ENCODE data around the gene SETD4.

Gene SETD4

GRCh38 chr21:36063375-36064084 is 3.2 kb upstream of the SETD4 start:
- H3K27ac ChIP-seq: no peak overlapping the region
- intact Hi-C loops (cut with DNase I; ENCODE audit: low total_unique reads): loop anchor here (10.0 kb wide), 1 partner anchor 261 kb away; the partner anchor contains the start of gene MORC3

DNA sequence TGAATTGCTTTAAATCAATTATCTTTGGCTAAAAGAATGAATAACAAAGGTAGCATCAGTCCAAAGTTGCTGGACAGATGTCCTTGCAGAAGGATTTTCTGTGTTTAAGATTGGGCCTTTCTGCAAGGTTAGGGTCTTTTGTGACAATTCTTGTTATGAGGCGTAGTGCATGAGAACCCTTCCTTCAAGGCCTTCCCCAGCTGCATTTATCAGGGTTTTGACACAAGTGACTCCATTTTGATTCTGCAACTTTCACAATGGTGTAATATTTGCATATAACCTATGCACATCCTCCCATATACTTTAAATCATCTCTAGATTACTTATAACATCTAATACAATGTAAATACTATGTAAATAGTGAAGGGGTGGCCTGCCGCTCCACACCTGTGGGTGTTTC is 1.1 kb upstream of the SETD4 start:
- Histone ChIP-seq H3K36me3 (peaks cover 5 to 18% (median 8%) of the 10 kb centered on the region in 3 donors), H3K27me3 (no peaks in the 10 kb centered on the region), H3K4me3 (no peak overlapping the region), H3K27ac (no peak overlapping the region), H3K9me3 (no peaks in the 10 kb centered on the region), H3K4me1 (peaks cover 0 to 16% (median 10%) of the 10 kb centered on the region in 4 donors)
- DNase-seq: no peak
- TF ChIP-seq CTCF (IDR thresholded peaks at IDR 0.05): no peak
- intact Hi-C loops (cut with DNase I; ENCODE audit: low total_unique reads): loop anchor here (10.0 kb wide), 1 partner anchor 263 kb away; the partner anchor contains the start of gene MORC3

More at GRCh38 chr21:36063375-36064084, 3.2 kb upstream of the SETD4 start:
- Histone ChIP-seq H3K4me3 (no peak overlapping the region), H3K9me3 (no peaks in the 10 kb centered on the region), H3K4me1 (peaks cover 0 to 12% (median 10%) of the 10 kb centered on the region in 4 donors), H3K36me3 (peaks cover 0 to under 1% (median 0%) of the 10 kb centered on the region in 3 donors), H3K27me3 (no peaks in the 10 kb centered on the region)
- DNase-seq: no peak
- no peak for TF ChIP-seq CTCF (IDR thresholded peaks at IDR 0.05)

DNA sequence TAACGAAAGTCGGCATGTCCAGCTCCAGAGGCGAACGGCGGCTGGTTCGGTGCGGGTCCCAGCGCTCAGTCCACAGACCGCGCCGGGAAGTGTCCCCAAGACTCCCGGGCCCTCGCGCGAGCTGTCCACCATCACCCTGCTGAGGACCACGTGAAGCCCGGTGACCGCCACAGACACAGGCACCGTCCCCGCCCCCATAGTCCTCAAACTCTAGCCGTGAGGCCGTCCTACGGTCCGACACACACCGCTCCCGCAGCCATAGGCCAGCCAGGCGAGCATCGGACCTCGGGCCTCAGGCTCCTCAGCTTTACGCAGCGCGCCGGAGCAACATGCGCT is 535 bp downstream of the SETD4 start:
- Histone ChIP-seq H3K36me3 (peaks cover 21 to 35% (median 25%) of the 10 kb centered on the region in 3 donors), H3K4me3 (peak overlapping the region; percentile 74 to 83), H3K9me3 (no peaks in the 10 kb centered on the region), H3K27ac (peak overlapping the region; percentile 94), H3K27me3 (no peaks in the 10 kb centered on the region), H3K4me1 (peaks cover 0 to 16% (median 10%) of the 10 kb centered on the region in 4 donors)
- intact Hi-C loops (cut with DNase I; ENCODE audit: low total_unique reads): loop anchor here (10.0 kb wide), 2 partner anchors 55 to 265 kb away; partner anchors contain the start of gene MORC3
- DNase-seq: peak in 1 of 2 donors; percentile 38
- TF ChIP-seq CTCF (IDR thresholded peaks at IDR 0.05): no peak

GRCh38 chr21:36055551-36055950 is 4.8 kb downstream of the SETD4 start:
- TF ChIP-seq CTCF (IDR thresholded peaks at IDR 0.05): no peak
- peaks cover 0 to 16% (median 8%) of the 10 kb centered on the region in 4 donors for H3K4me1 ChIP-seq

DNA sequence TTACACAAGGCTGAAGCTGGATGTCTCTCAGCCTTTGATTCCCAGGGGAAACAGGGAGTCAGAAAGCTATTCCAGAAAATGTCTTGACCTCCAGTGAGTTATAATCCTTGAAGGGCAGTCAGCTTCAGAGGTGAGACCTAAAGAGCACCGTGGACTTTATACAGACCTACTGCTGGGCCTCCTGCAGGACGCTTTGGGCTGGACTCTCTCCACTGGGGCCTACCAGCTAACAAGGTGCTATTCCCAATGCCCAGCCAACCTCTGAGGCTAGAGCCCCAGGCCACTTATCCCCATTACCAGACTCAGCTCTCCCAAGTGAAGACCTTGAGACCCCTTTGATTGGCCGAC is 6.6 kb downstream of the SETD4 start:
- intact Hi-C loops (cut with DNase I; ENCODE audit: low total_unique reads): loop anchor here (10.0 kb wide), 1 partner anchor 61 kb away; no protein-coding TSS in a partner anchor
- TF ChIP-seq CTCF (IDR thresholded peaks at IDR 0.05): no peak
- H3K27me3 ChIP-seq: no peaks in the 10 kb centered on the region
- no peak overlapping the region for H3K4me3 ChIP-seq
- no peak overlapping the region for H3K27ac ChIP-seq
- peaks cover 66 to 90% (median 67%) of the 10 kb centered on the region in 3 donors for H3K36me3 ChIP-seq
- no peak for DNase-seq
- H3K4me1 ChIP-seq: peaks cover 0 to 6% (median under 1%) of the 10 kb centered on the region in 4 donors
- no peaks in the 10 kb centered on the region for H3K9me3 ChIP-seq

More at GRCh38 chr21:36055551-36055950, 4.8 kb downstream of the SETD4 start:
- H3K36me3 ChIP-seq: peaks cover 50 to 72% (median 53%) of the 10 kb centered on the region in 3 donors
- no peak for DNase-seq
- H3K9me3 ChIP-seq: no peaks in the 10 kb centered on the region
- H3K4me3 ChIP-seq: no peak overlapping the region
- intact Hi-C loops (cut with DNase I; ENCODE audit: low total_unique reads): loop anchor here (10.0 kb wide), 1 partner anchor 59 kb away; no protein-coding TSS in a partner anchor
- no peaks in the 10 kb centered on the region for H3K27me3 ChIP-seq
- H3K27ac ChIP-seq: no peak overlapping the region
